IMR-90 (cell line): ENCODE data around the gene PTGR1. TPM values are rescaled to one million over a fixed set of nuclear protein-coding genes. Genes with fewer than 3 reads are reported as not detected.

ENCODE experiments used
- ATAC-seq: fragments of 200-7000 bp; cut with Tn5 transposase; 2 replicates; pipeline ENCODE4 v1.9.1; 2020; ENCODE audit warnings: low read depth, mild to moderate bottlenecking, moderate library complexity
- BruUV-seq: library from RNA; stranded (reverse); fragments of 400-500 nt; replicated peaks from 2 replicates; lab custom pipeline; 2021; lab: Mats Ljungman, UMichigan
- CTCF ChIA-PET: fragments of 300-600 bp; formaldehyde crosslinking; extraction: SDS; loops from one replicate; lab custom pipeline; 2021; ENCODE audit warnings: antibody characterized with exemption; lab: Yijun Ruan, JAX
- POLR2A ChIA-PET: fragments of 300-600 bp; sonication (Branson Sonifier 250); formaldehyde crosslinking; loops from one replicate; lab custom pipeline; 2022; ENCODE audit warnings: antibody characterized with exemption; ENCODE audit not compliant: unreplicated experiment; lab: Charles Lee
- DNase-seq: peaks from one replicate; pipeline ENCODE4 v3.0.0; 2013
- H2AFZ ChIP-seq: replicated peaks from 2 replicates; pipeline ENCODE3; 2013; ENCODE audit warnings: low read length, mild to moderate bottlenecking; ENCODE audit not compliant: poor library complexity
- H2AK5ac ChIP-seq: 2 replicates; pipeline ENCODE4 v1.6.1; 2013; ENCODE audit warnings: low read depth, low read length, inconsistent platforms
- H2AK9ac ChIP-seq: replicated peaks from 2 replicates; pipeline ENCODE3; 2013; ENCODE audit warnings: mild to moderate bottlenecking, low read depth, low read length, moderate library complexity; ENCODE audit not compliant: poor library complexity
- H2BK120ac ChIP-seq: 2 replicates; pipeline ENCODE4 v1.6.1; 2013; ENCODE audit warnings: low read depth, low read length, inconsistent platforms
- H2BK15ac ChIP-seq: 3 replicates; pipeline ENCODE4 v1.6.1; 2013; ENCODE audit warnings: low read depth, low read length, inconsistent platforms
- H2BK20ac ChIP-seq: 2 replicates; pipeline ENCODE4 v1.6.1; 2013; ENCODE audit warnings: low read depth, mild to moderate bottlenecking, inconsistent platforms, low read length, moderate library complexity
- H2BK5ac ChIP-seq: 2 replicates; pipeline ENCODE4 v1.6.1; 2013; ENCODE audit warnings: mild to moderate bottlenecking, low read depth, low read length, inconsistent platforms; ENCODE audit not compliant: poor library complexity, severe bottlenecking
- H3K14ac ChIP-seq: replicated peaks from 2 replicates; pipeline ENCODE4 v1.6.1; 2013; ENCODE audit warnings: low read depth, low read length, inconsistent platforms
- H3K18ac ChIP-seq: 2 replicates; pipeline ENCODE4 v1.6.1; 2013; ENCODE audit warnings: low read depth, low read length, control low read depth
- H3K23ac ChIP-seq: 2 replicates; pipeline ENCODE4 v1.6.1; 2013; ENCODE audit warnings: low read depth, low read length, inconsistent platforms
- H3K27ac ChIP-seq: 2 replicates; pipeline ENCODE4 v1.5.1; 2013; ENCODE audit warnings: mild to moderate bottlenecking, control low read depth, low read length; ENCODE audit not compliant: insufficient read depth
- H3K27me3 ChIP-seq: 2 replicates; pipeline ENCODE4 v1.6.1; 2013; ENCODE audit warnings: low read length; ENCODE audit not compliant: control insufficient read depth, insufficient read depth
- H3K36me3 ChIP-seq: 2 replicates; pipeline ENCODE4 v1.6.1; 2013; ENCODE audit warnings: low read length, mixed read lengths; ENCODE audit not compliant: control insufficient read depth, insufficient read depth
- H3K4ac ChIP-seq: 2 replicates; pipeline ENCODE4 v1.6.1; 2013; ENCODE audit warnings: low read depth, low read length, inconsistent platforms
- H3K4me1 ChIP-seq: 2 replicates; pipeline ENCODE4 v1.6.1; 2013; ENCODE audit warnings: low read length, mixed read lengths; ENCODE audit not compliant: control insufficient read depth, insufficient read depth
- H3K4me2 ChIP-seq: 2 replicates; pipeline ENCODE4 v1.6.1; 2013; ENCODE audit warnings: low read depth, mild to moderate bottlenecking, control low read depth, low read length, moderate library complexity
- H3K4me3 ChIP-seq: 2 replicates; pipeline ENCODE4 v1.5.1; 2013; ENCODE audit warnings: low read depth, mild to moderate bottlenecking, control low read depth, low read length, moderate library complexity; ENCODE audit not compliant: insufficient read depth
- H3K56ac ChIP-seq: 2 replicates; pipeline ENCODE4 v1.6.1; 2013; ENCODE audit warnings: low read length, inconsistent platforms; ENCODE audit not compliant: insufficient read depth; ENCODE audit errors: extremely low read depth
- H3K79me1 ChIP-seq, 2 experiments: 2 replicates each; pipeline ENCODE4 v1.6.1; 2013; ENCODE audit warnings: low read length in 2 of 2, inconsistent platforms in 1 of 2, low read depth in 1 of 2
- H3K9ac ChIP-seq: 2 replicates; pipeline ENCODE4 v1.6.1; 2013; ENCODE audit warnings: low read depth, low read length, control low read depth
- H3K9me1 ChIP-seq: 2 replicates; pipeline ENCODE4 v1.6.1; 2013; ENCODE audit warnings: low read length, inconsistent platforms; ENCODE audit not compliant: insufficient read depth
- H3K9me3 ChIP-seq: 2 replicates; pipeline ENCODE4 v1.6.1; 2013; ENCODE audit warnings: low read length; ENCODE audit not compliant: control insufficient read depth, insufficient read depth
- H4K20me1 ChIP-seq: 2 replicates; pipeline ENCODE4 v1.6.1; 2013; ENCODE audit warnings: low read length, inconsistent platforms; ENCODE audit not compliant: insufficient read depth
- H4K5ac ChIP-seq: 2 replicates; pipeline ENCODE4 v1.6.1; 2013; ENCODE audit warnings: mild to moderate bottlenecking, low read depth, low read length, control low read depth
- H4K8ac ChIP-seq, 2 experiments: 2 replicates each; pipeline ENCODE4 v1.6.1; 2013; ENCODE audit warnings: low read depth in 2 of 2, low read length in 2 of 2, control low read depth in 1 of 2, inconsistent platforms in 1 of 2
- H4K91ac ChIP-seq: 2 replicates; pipeline ENCODE4 v1.6.1; 2013; ENCODE audit warnings: low read depth, low read length, inconsistent platforms; ENCODE audit not compliant: insufficient read depth
- CTCF ChIP-seq: conservative IDR thresholded peaks from 2 replicates; pipeline ENCODE4 v1.5.1; 2012; ENCODE audit warnings: mild to moderate bottlenecking, low read depth, low read length, improper control_type of control experiment
- ELK1 ChIP-seq: fragments of 150-350 bp; IDR thresholded peaks from 2 replicates; pipeline ENCODE4 v1.6.1; 2016; ENCODE audit warnings: low read depth, mild to moderate bottlenecking, low read length, moderate library complexity, borderline replicate concordance
- FOS ChIP-seq: fragments of 150-350 bp; IDR thresholded peaks from 2 replicates; pipeline ENCODE4 v1.6.1; 2016; ENCODE audit warnings: low read depth, low read length
- MAFK ChIP-seq: IDR thresholded peaks from 2 replicates; pipeline ENCODE4 v1.6.1; 2012; ENCODE audit warnings: low read depth, low read length, improper control_type of control experiment
- MAZ ChIP-seq: IDR thresholded peaks from 2 replicates; pipeline ENCODE4 v1.6.1; 2012; ENCODE audit warnings: low read depth, mild to moderate bottlenecking, low read length, improper control_type of control experiment, moderate library complexity, borderline replicate concordance
- RAD21 ChIP-seq: IDR thresholded peaks from 2 replicates; pipeline ENCODE4 v1.6.1; 2012; ENCODE audit warnings: low read length, improper control_type of control experiment
- WGBS, 2 experiments: methylation state at CpG; one replicate each; pipeline versions ENCODE4 v1.1.5 to v1.1.7; 2013; ENCODE audit warnings: missing lambda C conversion rate in 2 of 2; ENCODE audit not compliant: insufficient read length in 1 of 2; ENCODE audit errors: extremely low coverage in 2 of 2; 5-methylcytosine and 5-hydroxymethylcytosine counted together
- dilution Hi-C: fragments of 300-500 bp; cut with HindIII; formaldehyde crosslinking; loops from one replicate; pipeline ENCODE4 v1.14.3; 2018; ENCODE audit warnings: low sequenced_read_pairs; ENCODE audit not compliant: unreplicated experiment
- in situ Hi-C: fragments of 300-500 bp; cut with MboI; formaldehyde crosslinking; loops from 3 replicates; pipeline ENCODE4 v1.14.3; 2019; ENCODE audit warnings: low sequenced_read_pairs, inconsistent platforms, mixed read lengths
- intact Hi-C: fragments of 100-400 bp; cut with micrococcal nuclease; formaldehyde crosslinking; loops from 2 replicates; pipeline ENCODE4 v1.10.0; 2022
- polyA plus RNA-seq, 3 experiments: library from polyadenylated mRNA; depleted of rRNA; stranded (reverse); fragments of >200 nt; gene quantifications; 2 replicates each; pipeline ENCODE4 v1.2.3, GENCODE V29; 2012; ENCODE audit warnings: low replicate concordance in 1 of 3
- total RNA-seq: library from RNA; depleted of rRNA; stranded (reverse); fragments of >200 nt; gene quantifications from 2 replicates; pipeline ENCODE4 v1.2.3, GENCODE V29; 2012
- TF ChIP-seq, protein P1 (sequence below): fragments of 150-350 bp; IDR thresholded peaks from 2 replicates; pipeline ENCODE4 v1.6.1; 2017; ENCODE audit warnings: mild to moderate bottlenecking, antibody characterized with exemption, low read length, low read depth

The PTGR1 gene
- total and polyA plus RNA-seq, 2 of the 4 experiments (the other 2 are of a cell fraction): 45.9 to 72.7 TPM

DNA sequence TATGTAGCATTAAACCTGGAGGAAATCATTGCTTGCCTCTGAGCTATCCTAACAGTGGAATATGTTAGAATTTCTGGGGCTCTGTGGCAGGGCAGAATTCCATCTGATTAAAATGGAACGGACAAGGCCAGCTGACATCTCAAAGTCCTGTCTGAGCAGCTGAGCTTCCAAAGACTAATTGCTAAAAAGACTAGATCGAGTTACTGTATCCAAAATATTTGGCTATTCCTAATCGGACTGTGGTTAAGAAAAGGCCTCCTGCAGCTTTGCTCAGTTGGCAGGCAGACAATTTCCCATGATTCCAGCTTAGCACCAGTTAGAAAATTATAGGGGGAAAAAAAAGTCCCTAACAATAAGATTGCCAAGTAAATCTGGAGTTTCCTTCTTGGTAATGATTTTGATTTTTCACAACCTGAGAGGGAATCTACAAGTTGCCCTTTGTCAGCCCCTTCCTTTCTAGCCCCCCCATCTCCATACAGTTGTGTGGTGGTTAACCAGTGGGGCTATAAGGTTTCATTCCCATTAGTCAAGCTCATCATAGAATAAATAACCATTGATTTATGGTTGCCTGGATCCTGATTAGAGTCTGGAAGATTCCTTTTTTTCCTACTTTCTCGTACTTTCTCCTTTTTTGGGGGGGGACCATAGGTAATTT, 26.4 kb downstream of the PTGR1 start:
- POLR2A ChIA-PET: no interaction called here
- dilution Hi-C loops: no loop called here

More for the DNA sequence above, 26.4 kb downstream of the PTGR1 start:
- in situ Hi-C loops: no loop called here
- H3K27ac ChIP-seq: no peak overlapping the region
- peaks cover 6% of the 10 kb centered on the region; the same call in 1 of the 2 replicates for H4K20me1 ChIP-seq
- H2BK15ac ChIP-seq: no peak overlapping the region
- H3K4me1 ChIP-seq: peaks cover 3% of the 10 kb centered on the region; the same call in 1 of the 2 replicates
- no peak overlapping the region for H2AK5ac ChIP-seq
- H3K27me3 ChIP-seq: no peaks in the 10 kb centered on the region
- ATAC-seq (peak; percentile 93), DNase-seq (peak; percentile 97)
- no peak overlapping the region for H2BK120ac ChIP-seq
- H3K79me1 ChIP-seq: peaks cover 2 to 7% of the 10 kb centered on the region in 2 experiments; a peak in 2 of 4 replicates
- no peak overlapping the region for H3K4ac ChIP-seq
- no peak overlapping the region for H4K8ac ChIP-seq
- no peak overlapping the region for H2AK9ac ChIP-seq
- intact Hi-C loops: no loop called here
- H2BK5ac ChIP-seq: no peak overlapping the region
- H3K36me3 ChIP-seq: peaks cover 65% of the 10 kb centered on the region
- WGBS, 2 experiments: 0% methylated on average over 1 of the region's 4 CpGs; no CpG with 5 or more reads in 1 of the 2 experiments
- H3K4me3 ChIP-seq: no peak overlapping the region
- H3K14ac ChIP-seq: no peak overlapping the region
- peaks cover 26% of the 10 kb centered on the region for H3K9me3 ChIP-seq
- H3K18ac ChIP-seq: no peak overlapping the region
- H3K56ac ChIP-seq: no peak overlapping the region
- peak overlapping the region; percentile 41; the same call in 1 of the 2 replicates for H3K4me2 ChIP-seq
- TF ChIP-seq MAFK (no peak), RAD21 (no peak), FOS (no peak), MAZ (no peak), ELK1 (no peak), CTCF (no peak)
- TF ChIP-seq, protein P1, sequence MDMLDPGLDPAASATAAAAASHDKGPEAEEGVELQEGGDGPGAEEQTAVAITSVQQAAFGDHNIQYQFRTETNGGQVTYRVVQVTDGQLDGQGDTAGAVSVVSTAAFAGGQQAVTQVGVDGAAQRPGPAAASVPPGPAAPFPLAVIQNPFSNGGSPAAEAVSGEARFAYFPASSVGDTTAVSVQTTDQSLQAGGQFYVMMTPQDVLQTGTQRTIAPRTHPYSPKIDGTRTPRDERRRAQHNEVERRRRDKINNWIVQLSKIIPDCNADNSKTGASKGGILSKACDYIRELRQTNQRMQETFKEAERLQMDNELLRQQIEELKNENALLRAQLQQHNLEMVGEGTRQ: no peak
- H2AFZ ChIP-seq: no peak overlapping the region
- H3K9me1 ChIP-seq: peaks cover 8% of the 10 kb centered on the region
- H3K23ac ChIP-seq: no peak overlapping the region
- H3K9ac ChIP-seq: no peak overlapping the region
- H4K91ac ChIP-seq: no peak overlapping the region
- CTCF ChIA-PET: interaction anchor here (0.6 to 1.0 kb wide), 3 partner anchors 13 to 107 kb away, joined by 3 to 4 read pairs (median 3); no protein-coding TSS in a partner anchor
- H2BK20ac ChIP-seq: no peak overlapping the region
- BruUV-seq: no TSS peak
- H4K5ac ChIP-seq: no peak overlapping the region
